OCI-LY3 (cell line): ENCODE results near the gene MSL1.

Source experiments
- H2AFZ ChIP-seq: fragments of 200-600, 300-600 bp; shearing (Covaris generic); 2 replicates; pipeline ENCODE4 v1.6.0; 2014; ENCODE audit warnings: antibody characterized with exemption, low read depth, low read length
- H3K27ac ChIP-seq: fragments of 200-600, 300-600 bp; sonication (generic); 2 replicates; pipeline ENCODE4 v1.5.1; 2014; ENCODE audit warnings: mild to moderate bottlenecking, low read length, moderate library complexity, mixed read lengths
- H3K27me3 ChIP-seq: fragments of 200-600, 300-600 bp; sonication (generic); 2 replicates; pipeline ENCODE4 v1.6.1; 2014; ENCODE audit warnings: low read depth, low read length, mixed read lengths
- H3K36me3 ChIP-seq: fragments of 200-600, 300-600 bp; sonication (generic); replicated peaks from 2 replicates; pipeline ENCODE3; 2014; ENCODE audit warnings: low read depth, low read length, mixed read lengths
- H3K4me1 ChIP-seq: fragments of 300-600, 200-600 bp; sonication (generic); 2 replicates; pipeline ENCODE4 v1.6.1; 2014; ENCODE audit warnings: low read length, mixed read lengths
- H3K4me2 ChIP-seq: fragments of 200-600, 300-600 bp; sonication (generic); 2 replicates; pipeline ENCODE4 v1.6.1; 2014; ENCODE audit warnings: low read length, mixed read lengths
- H3K4me3 ChIP-seq: fragments of 300-600, 200-600 bp; sonication (generic); 2 replicates; pipeline ENCODE4 v1.5.1; 2014; ENCODE audit warnings: antibody characterized with exemption, mild to moderate bottlenecking, low read length, moderate library complexity
- H3K79me2 ChIP-seq: fragments of 300-600, 200-600 bp; shearing (Covaris generic); 2 replicates; pipeline ENCODE4 v1.6.1; 2014; ENCODE audit warnings: mild to moderate bottlenecking, low read length, mixed read lengths
- H3K9ac ChIP-seq: fragments of 300-600, 200-600 bp; shearing (Covaris generic); 2 replicates; pipeline ENCODE4 v1.6.0; 2014; ENCODE audit warnings: mild to moderate bottlenecking, low read length, moderate library complexity
- H3K9me3 ChIP-seq: fragments of 200-600, 300-600 bp; shearing (Covaris generic); 2 replicates; pipeline ENCODE4 v1.6.1; 2014; ENCODE audit warnings: low read length, mixed read lengths; ENCODE audit not compliant: insufficient read depth
- H4K20me1 ChIP-seq: fragments of 200-600, 300-600 bp; sonication (generic); 2 replicates; pipeline ENCODE4 v1.6.1; 2016; ENCODE audit warnings: low read length, mixed read lengths; ENCODE audit not compliant: insufficient read depth
- EZH2phosphoT487 ChIP-seq: fragments of 200-600 bp; shearing (Covaris generic); IDR thresholded peaks from 2 replicates; pipeline ENCODE4 v1.6.1; 2018; ENCODE audit warnings: antibody characterized with exemption, mixed run types, low read depth
- TF ChIP-seq, protein P1 (sequence below): fragments of 200-600, 300-600 bp; sonication (generic); IDR thresholded peaks from 2 replicates; pipeline ENCODE4 v1.5.1; 2014; ENCODE audit warnings: antibody characterized with exemption, low read length, low read depth

Gene MSL1

DNA sequence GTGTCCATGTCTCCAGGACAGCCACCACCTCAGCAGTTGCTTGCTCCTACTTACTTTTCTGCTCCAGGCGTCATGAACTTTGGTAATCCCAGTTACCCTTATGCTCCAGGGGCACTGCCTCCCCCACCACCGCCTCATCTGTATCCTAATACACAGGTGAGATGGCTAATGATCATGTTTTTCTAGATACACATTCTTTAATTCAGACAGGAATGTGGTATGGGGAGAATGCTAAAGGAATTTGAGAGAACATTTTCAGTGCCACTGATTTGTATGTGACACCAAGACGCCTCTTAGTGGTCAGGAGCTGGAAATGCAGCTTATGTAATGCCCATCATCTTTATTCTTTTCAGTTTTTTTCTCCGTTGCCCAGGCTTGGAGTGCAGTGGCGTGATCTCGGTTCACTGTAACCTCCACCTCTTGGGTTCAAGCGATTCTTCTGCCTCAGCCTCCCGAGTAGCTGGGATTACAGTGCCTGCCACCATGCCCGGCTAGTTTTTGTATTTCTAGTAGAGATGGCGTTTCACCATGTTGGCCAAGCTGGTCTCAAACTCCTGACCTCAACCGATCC is 46.6 kb downstream of the MSL1 start:
- Histone ChIP-seq H3K36me3 (peaks cover 63% of the 10 kb centered on the region), H3K27ac (no peak overlapping the region), H3K79me2 (peaks cover 5% of the 10 kb centered on the region; the same call in 1 of the 2 replicates), H3K4me3 (no peak overlapping the region), H3K27me3 (no peaks in the 10 kb centered on the region), H3K4me1 (no peaks in the 10 kb centered on the region), H3K4me2 (no peak overlapping the region), H4K20me1 (no peaks in the 10 kb centered on the region), H3K9ac (no peak overlapping the region), H2AFZ (no peak overlapping the region), H3K9me3 (no peaks in the 10 kb centered on the region)
- no peak for TF ChIP-seq EZH2phosphoT487
- TF ChIP-seq, protein P1, sequence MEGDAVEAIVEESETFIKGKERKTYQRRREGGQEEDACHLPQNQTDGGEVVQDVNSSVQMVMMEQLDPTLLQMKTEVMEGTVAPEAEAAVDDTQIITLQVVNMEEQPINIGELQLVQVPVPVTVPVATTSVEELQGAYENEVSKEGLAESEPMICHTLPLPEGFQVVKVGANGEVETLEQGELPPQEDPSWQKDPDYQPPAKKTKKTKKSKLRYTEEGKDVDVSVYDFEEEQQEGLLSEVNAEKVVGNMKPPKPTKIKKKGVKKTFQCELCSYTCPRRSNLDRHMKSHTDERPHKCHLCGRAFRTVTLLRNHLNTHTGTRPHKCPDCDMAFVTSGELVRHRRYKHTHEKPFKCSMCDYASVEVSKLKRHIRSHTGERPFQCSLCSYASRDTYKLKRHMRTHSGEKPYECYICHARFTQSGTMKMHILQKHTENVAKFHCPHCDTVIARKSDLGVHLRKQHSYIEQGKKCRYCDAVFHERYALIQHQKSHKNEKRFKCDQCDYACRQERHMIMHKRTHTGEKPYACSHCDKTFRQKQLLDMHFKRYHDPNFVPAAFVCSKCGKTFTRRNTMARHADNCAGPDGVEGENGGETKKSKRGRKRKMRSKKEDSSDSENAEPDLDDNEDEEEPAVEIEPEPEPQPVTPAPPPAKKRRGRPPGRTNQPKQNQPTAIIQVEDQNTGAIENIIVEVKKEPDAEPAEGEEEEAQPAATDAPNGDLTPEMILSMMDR: peak; percentile 65

DNA sequence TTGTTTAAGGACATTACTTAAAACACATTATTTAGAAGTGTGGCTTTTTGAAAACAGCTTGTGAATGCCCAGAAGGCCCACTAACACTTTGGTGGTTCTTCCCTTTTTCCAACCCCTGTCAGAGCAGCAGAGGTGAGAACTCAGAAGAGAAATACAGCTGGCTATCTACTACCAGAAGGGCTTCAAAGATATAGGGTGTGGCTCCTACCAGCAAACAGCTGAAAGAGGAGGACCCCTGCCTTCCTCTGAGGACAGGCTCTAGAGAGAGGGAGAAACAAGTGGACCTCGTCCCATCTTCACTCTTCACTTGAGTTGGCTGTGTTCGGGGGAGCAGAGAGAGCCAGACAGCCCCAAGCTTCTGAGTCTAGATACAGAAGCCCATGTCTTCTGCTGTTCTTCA is 48.6 kb downstream of the MSL1 start:
- TF ChIP-seq, protein P1: no peak
- no peak for TF ChIP-seq EZH2phosphoT487
- peaks cover 60% of the 10 kb centered on the region for H3K36me3 ChIP-seq

DNA sequence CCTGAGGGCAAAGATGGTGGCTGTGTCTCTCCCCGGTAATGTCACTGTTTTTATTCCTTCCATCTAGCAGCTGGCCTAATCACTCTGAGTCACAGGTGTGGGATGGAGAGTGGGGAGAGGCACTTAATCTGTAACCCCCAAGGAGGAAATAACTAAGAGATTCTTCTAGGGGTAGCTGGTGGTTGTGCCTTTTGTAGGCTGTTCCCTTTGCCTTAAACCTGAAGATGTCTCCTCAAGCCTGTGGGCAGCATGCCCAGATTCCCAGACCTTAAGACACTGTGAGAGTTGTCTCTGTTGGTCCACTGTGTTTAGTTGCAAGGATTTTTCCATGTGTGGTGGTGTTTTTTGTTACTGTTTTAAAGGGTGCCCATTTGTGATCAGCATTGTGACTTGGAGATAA is 50.0 kb downstream of the MSL1 start:
- H3K27ac ChIP-seq: no peak overlapping the region
- no peaks in the 10 kb centered on the region for H3K4me1 ChIP-seq
- no peaks in the 10 kb centered on the region for H3K9me3 ChIP-seq
- no peaks in the 10 kb centered on the region for H3K79me2 ChIP-seq
- no peak overlapping the region for H3K4me2 ChIP-seq
- no peak overlapping the region for H3K9ac ChIP-seq
- H3K27me3 ChIP-seq: no peaks in the 10 kb centered on the region
- no peaks in the 10 kb centered on the region for H4K20me1 ChIP-seq
- peaks cover 50% of the 10 kb centered on the region for H3K36me3 ChIP-seq
- H3K4me3 ChIP-seq: no peak overlapping the region
- no peak overlapping the region for H2AFZ ChIP-seq
- no peak for TF ChIP-seq EZH2phosphoT487
- TF ChIP-seq, protein P1: no peak

More for the DNA sequence above, 48.6 kb downstream of the MSL1 start:
- Histone ChIP-seq H3K9ac (no peak overlapping the region), H3K27ac (no peak overlapping the region), H3K9me3 (no peaks in the 10 kb centered on the region), H4K20me1 (no peaks in the 10 kb centered on the region), H3K79me2 (peaks cover 5% of the 10 kb centered on the region; the same call in 1 of the 2 replicates), H3K4me2 (no peak overlapping the region), H2AFZ (no peak overlapping the region), H3K27me3 (no peaks in the 10 kb centered on the region), H3K4me1 (no peaks in the 10 kb centered on the region), H3K4me3 (no peak overlapping the region)

DNA sequence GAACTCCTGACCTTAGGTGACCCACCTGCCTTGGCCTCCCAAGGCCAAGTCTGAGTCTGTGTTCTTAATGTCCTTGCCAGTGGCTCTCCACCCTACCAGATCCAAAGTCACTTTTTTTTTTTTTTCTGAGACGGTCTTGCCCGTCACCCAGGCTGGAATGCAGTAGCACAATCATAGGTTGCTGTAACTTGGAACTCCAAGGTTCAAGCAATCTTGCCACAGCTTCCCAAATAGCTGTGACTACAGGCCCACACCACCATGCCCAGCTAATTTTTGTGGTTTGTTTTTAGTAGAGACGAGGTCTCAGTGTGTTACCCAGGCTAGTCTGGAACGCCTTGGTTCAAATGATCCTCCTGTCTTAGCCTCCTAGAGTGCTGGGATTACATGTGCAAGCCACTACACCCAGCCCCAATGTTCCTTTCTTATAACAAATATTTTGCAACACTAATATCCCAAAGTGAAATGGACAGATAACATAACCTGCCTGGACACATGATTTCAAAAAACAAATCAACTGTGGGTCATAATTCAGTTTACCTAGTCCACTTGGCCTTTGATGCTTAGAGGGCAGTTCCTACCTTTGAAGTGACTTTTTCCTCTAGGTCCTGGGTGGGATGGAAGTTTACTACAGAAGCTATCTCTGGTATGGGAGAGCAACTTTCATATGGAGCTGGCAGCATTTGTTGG is 51.5 kb downstream of the MSL1 start:
- Histone ChIP-seq H3K4me1 (peaks cover 4% of the 10 kb centered on the region; the same call in 1 of the 2 replicates), H3K36me3 (peaks cover 42% of the 10 kb centered on the region), H3K9me3 (no peaks in the 10 kb centered on the region), H3K4me3 (no peak overlapping the region), H3K4me2 (no peak overlapping the region), H3K27me3 (no peaks in the 10 kb centered on the region), H3K79me2 (no peaks in the 10 kb centered on the region), H3K27ac (no peak overlapping the region), H4K20me1 (no peaks in the 10 kb centered on the region), H2AFZ (no peak overlapping the region), H3K9ac (no peak overlapping the region)
- TF ChIP-seq, protein P1: no peak
- no peak for TF ChIP-seq EZH2phosphoT487
